DOHH2 (cell line): ENCODE measurements around the gene PCYOX1L.

Experiments
- CTCF ChIP-seq: fragments of 200-600 bp; sonication (generic); IDR thresholded peaks from one replicate; pipeline ENCODE4 v1.5.1; 2014; ENCODE audit warnings: antibody characterized with exemption, mild to moderate bottlenecking, low read depth, low read length; ENCODE audit not compliant: poor library complexity, severe bottlenecking
- EZH2phosphoT487 ChIP-seq: fragments of 200-600 bp; sonication (generic); IDR thresholded peaks from 2 replicates; pipeline ENCODE4 v1.6.1; 2017; ENCODE audit warnings: borderline replicate concordance, mild to moderate bottlenecking, antibody characterized with exemption, low read length, moderate library complexity, mixed read lengths

- TF ChIP-seq CTCF = no peak
- no peak for TF ChIP-seq EZH2phosphoT487
These were observed 39.7 kb downstream of the PCYOX1L start for GRCh38 chr5:149397530-149397929.
